Neural cell (in vitro differentiated cells): ENCODE data around the gene OARD1. TPM values are rescaled to one million over a fixed set of nuclear protein-coding genes. Genes with fewer than 3 reads are reported as not detected.

Experiments used
- H2AFZ ChIP-seq: fragments of 200-600, 300-800 bp; sonication (generic), shearing (Covaris generic); 2 replicates; pipeline ENCODE4 v1.6.0; 2014; ENCODE audit warnings: low read depth, mild to moderate bottlenecking, antibody characterized with exemption, low read length, moderate library complexity
- H3F3A ChIP-seq: fragments of 200-600 bp; shearing (Covaris generic); 2 replicates; pipeline ENCODE4 v1.6.1; 2016; ENCODE audit warnings: mild to moderate bottlenecking, moderate library complexity, mixed read lengths, antibody characterized with exemption, low read length; ENCODE audit not compliant: insufficient read depth, poor library complexity, severe bottlenecking
- H3K27ac ChIP-seq: fragments of 200-600, 300-800 bp; sonication (generic), shearing (Covaris generic); 2 replicates; pipeline ENCODE4 v1.5.1; 2014; ENCODE audit warnings: mild to moderate bottlenecking, low read length, moderate library complexity
- H3K27me3 ChIP-seq: fragments of 300-800, 200-600 bp; sonication (generic), shearing (Covaris generic); 2 replicates; pipeline ENCODE4 v1.6.0; 2014; ENCODE audit warnings: mild to moderate bottlenecking, low read depth, low read length, moderate library complexity; ENCODE audit not compliant: insufficient read depth
- H3K36me3 ChIP-seq: fragments of 300-800, 200-600 bp; sonication (generic), shearing (Covaris generic); 2 replicates; pipeline ENCODE4 v1.5.1; 2014; ENCODE audit warnings: mild to moderate bottlenecking, antibody characterized with exemption, low read length, moderate library complexity; ENCODE audit not compliant: insufficient read depth
- H3K4me2 ChIP-seq: fragments of 300-800, 200-600 bp; sonication (generic), shearing (Covaris generic); 2 replicates; pipeline ENCODE4 v1.6.0; 2014; ENCODE audit warnings: mild to moderate bottlenecking, low read length
- H3K4me3 ChIP-seq: fragments of 300-800, 200-600 bp; sonication (generic), shearing (Covaris generic); 2 replicates; pipeline ENCODE4 v1.5.1; 2014; ENCODE audit warnings: mild to moderate bottlenecking, low read length, moderate library complexity
- H3K79me2 ChIP-seq: fragments of 200-600 bp; shearing (Covaris generic); replicated peaks from 2 replicates; pipeline ENCODE4 v1.6.0; 2014; ENCODE audit warnings: mild to moderate bottlenecking, low read length, moderate library complexity; ENCODE audit not compliant: insufficient read depth
- H3K9ac ChIP-seq: fragments of 300-800, 200-600 bp; sonication (generic), shearing (Covaris generic); 2 replicates; pipeline ENCODE4 v1.6.1; 2016; ENCODE audit warnings: mild to moderate bottlenecking, low read length, mixed read lengths
- H3K9me2 ChIP-seq: fragments of 200-600 bp; shearing (Covaris generic); 2 replicates; pipeline ENCODE4 v1.6.1; 2016; ENCODE audit warnings: mild to moderate bottlenecking, low read length, mixed read lengths; ENCODE audit not compliant: insufficient read depth
- H3K9me3 ChIP-seq: fragments of 200-600, 300-800 bp; sonication (generic), shearing (Covaris generic); 2 replicates; pipeline ENCODE4 v1.6.1; 2016; ENCODE audit warnings: mild to moderate bottlenecking, mixed run types, low read length, moderate library complexity, mixed read lengths
- H4K20me1 ChIP-seq: fragments of 200-600 bp; shearing (Covaris generic); 2 replicates; pipeline ENCODE4 v1.6.1; 2016; ENCODE audit warnings: mild to moderate bottlenecking, mixed run types; ENCODE audit not compliant: insufficient read depth
- CTCF ChIP-seq: fragments of 450-650 bp; IDR thresholded peaks from 2 replicates; pipeline ENCODE4 v1.5.1; 2014; ENCODE audit warnings: antibody characterized with exemption, mild to moderate bottlenecking, moderate library complexity; ENCODE audit not compliant: poor library complexity, severe bottlenecking
- EP300 ChIP-seq: fragments of 450-650 bp; conservative IDR thresholded peaks from 2 replicates; pipeline ENCODE4 v1.6.1; 2014; ENCODE audit warnings: antibody characterized with exemption, mild to moderate bottlenecking, moderate library complexity; ENCODE audit not compliant: poor library complexity, severe bottlenecking
- EZH2 ChIP-seq: fragments of 200-600, 300-800 bp; shearing (Covaris generic), sonication (generic); IDR thresholded peaks from 2 replicates; pipeline ENCODE4 v1.6.1; 2014; ENCODE audit warnings: antibody characterized with exemption, low read length, borderline replicate concordance, mild to moderate bottlenecking; ENCODE audit not compliant: insufficient read depth, poor library complexity, severe bottlenecking
- MXI1 ChIP-seq: fragments of 450-650 bp; conservative IDR thresholded peaks from 2 replicates; pipeline ENCODE4 v1.6.1; 2014; ENCODE audit warnings: antibody characterized with exemption, mild to moderate bottlenecking; ENCODE audit not compliant: poor library complexity, severe bottlenecking
- POLR2AphosphoS5 ChIP-seq: IDR thresholded peaks from 2 replicates; pipeline ENCODE4 v1.6.1; 2012
- RAD21 ChIP-seq: fragments of 450-650 bp; conservative IDR thresholded peaks from 2 replicates; pipeline ENCODE4 v1.6.1; 2014; ENCODE audit warnings: antibody characterized with exemption, mild to moderate bottlenecking, moderate library complexity
- SMC3 ChIP-seq: fragments of 450-650 bp; conservative IDR thresholded peaks from 2 replicates; pipeline ENCODE4 v1.6.1; 2014; ENCODE audit warnings: antibody characterized with exemption, mild to moderate bottlenecking, moderate library complexity; ENCODE audit not compliant: poor library complexity
- TAF1 ChIP-seq: IDR thresholded peaks from 2 replicates; pipeline ENCODE4 v1.6.1; 2012; ENCODE audit warnings: low read depth
- polyA plus RNA-seq: library from polyadenylated mRNA; depleted of rRNA; stranded (reverse); fragments of >200 nt; gene quantifications from 2 replicates; pipeline ENCODE4 v1.2.3, GENCODE V29; 2014
- TF ChIP-seq, protein P1 (sequence below): IDR thresholded peaks from 2 replicates; pipeline ENCODE4 v1.6.1; 2012; ENCODE audit warnings: borderline replicate concordance

The OARD1 gene
- polyA plus RNA-seq, 1 donor from 2014 or later: 38.7 TPM

GRCh38 chr6:41050536-41050935 is 21.6 kb downstream of the OARD1 start:
- Histone ChIP-seq H3K27me3 (no peaks in the 10 kb centered on the region), H3K9me2 (no peaks in the 10 kb centered on the region), H3F3A (no peaks in the 10 kb centered on the region), H3K9me3 (no peaks in the 10 kb centered on the region), H4K20me1 (no peaks in the 10 kb centered on the region), H2AFZ (no peak overlapping the region), H3K9ac (no peak overlapping the region), H3K27ac (no peak overlapping the region), H3K4me3 (no peak overlapping the region), H3K79me2 (no peaks in the 10 kb centered on the region), H3K36me3 (no peaks in the 10 kb centered on the region), H3K4me2 (no peak overlapping the region)
- no peak for TF ChIP-seq EP300
- TF ChIP-seq POLR2AphosphoS5: no peak
- no peak for TF ChIP-seq EZH2
- TF ChIP-seq SMC3: no peak
- TF ChIP-seq RAD21: no peak
- TF ChIP-seq, protein P1, sequence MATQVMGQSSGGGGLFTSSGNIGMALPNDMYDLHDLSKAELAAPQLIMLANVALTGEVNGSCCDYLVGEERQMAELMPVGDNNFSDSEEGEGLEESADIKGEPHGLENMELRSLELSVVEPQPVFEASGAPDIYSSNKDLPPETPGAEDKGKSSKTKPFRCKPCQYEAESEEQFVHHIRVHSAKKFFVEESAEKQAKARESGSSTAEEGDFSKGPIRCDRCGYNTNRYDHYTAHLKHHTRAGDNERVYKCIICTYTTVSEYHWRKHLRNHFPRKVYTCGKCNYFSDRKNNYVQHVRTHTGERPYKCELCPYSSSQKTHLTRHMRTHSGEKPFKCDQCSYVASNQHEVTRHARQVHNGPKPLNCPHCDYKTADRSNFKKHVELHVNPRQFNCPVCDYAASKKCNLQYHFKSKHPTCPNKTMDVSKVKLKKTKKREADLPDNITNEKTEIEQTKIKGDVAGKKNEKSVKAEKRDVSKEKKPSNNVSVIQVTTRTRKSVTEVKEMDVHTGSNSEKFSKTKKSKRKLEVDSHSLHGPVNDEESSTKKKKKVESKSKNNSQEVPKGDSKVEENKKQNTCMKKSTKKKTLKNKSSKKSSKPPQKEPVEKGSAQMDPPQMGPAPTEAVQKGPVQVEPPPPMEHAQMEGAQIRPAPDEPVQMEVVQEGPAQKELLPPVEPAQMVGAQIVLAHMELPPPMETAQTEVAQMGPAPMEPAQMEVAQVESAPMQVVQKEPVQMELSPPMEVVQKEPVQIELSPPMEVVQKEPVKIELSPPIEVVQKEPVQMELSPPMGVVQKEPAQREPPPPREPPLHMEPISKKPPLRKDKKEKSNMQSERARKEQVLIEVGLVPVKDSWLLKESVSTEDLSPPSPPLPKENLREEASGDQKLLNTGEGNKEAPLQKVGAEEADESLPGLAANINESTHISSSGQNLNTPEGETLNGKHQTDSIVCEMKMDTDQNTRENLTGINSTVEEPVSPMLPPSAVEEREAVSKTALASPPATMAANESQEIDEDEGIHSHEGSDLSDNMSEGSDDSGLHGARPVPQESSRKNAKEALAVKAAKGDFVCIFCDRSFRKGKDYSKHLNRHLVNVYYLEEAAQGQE: no peak
- no peak for TF ChIP-seq MXI1
- TF ChIP-seq TAF1: no peak
- TF ChIP-seq CTCF: no peak

GRCh38 chr6:41049955-41050354 is 22.2 kb downstream of the OARD1 start:
- H3K36me3 ChIP-seq: no peaks in the 10 kb centered on the region

More at GRCh38 chr6:41049955-41050354, 22.2 kb downstream of the OARD1 start:
- no peak overlapping the region for H3K27ac ChIP-seq
- no peak overlapping the region for H2AFZ ChIP-seq
- H3F3A ChIP-seq: no peaks in the 10 kb centered on the region
- no peaks in the 10 kb centered on the region for H3K79me2 ChIP-seq
- H3K4me3 ChIP-seq: no peak overlapping the region
- H3K27me3 ChIP-seq: no peaks in the 10 kb centered on the region
- H4K20me1 ChIP-seq: no peaks in the 10 kb centered on the region
- no peaks in the 10 kb centered on the region for H3K9me3 ChIP-seq
- H3K4me2 ChIP-seq: no peak overlapping the region
- TF ChIP-seq, protein P1: no peak
- TF ChIP-seq TAF1: no peak
- no peak for TF ChIP-seq RAD21
- no peak for TF ChIP-seq CTCF
- no peak for TF ChIP-seq EZH2
- TF ChIP-seq SMC3: no peak
- no peak for TF ChIP-seq EP300
- TF ChIP-seq MXI1: no peak
- TF ChIP-seq POLR2AphosphoS5: no peak
- H3K9ac ChIP-seq: no peak overlapping the region
- no peaks in the 10 kb centered on the region for H3K9me2 ChIP-seq
